H1 (cell line): Measurements from ENCODE around the gene ERLEC1. TPM values are rescaled to one million over a fixed set of nuclear protein-coding genes. Genes with fewer than 3 reads are reported as not detected.

Source experiments
- CTCF ChIA-PET: fragments of 300-600 bp; sonication (Branson Sonifier 250); formaldehyde crosslinking; loops from one replicate; lab custom pipeline; 2021; ENCODE audit not compliant: partially characterized antibody; lab: Charles Lee
- POLR2A ChIA-PET: fragments of 300-600 bp; sonication (Branson Sonifier 250); formaldehyde crosslinking; loops from one replicate; lab custom pipeline; 2021; ENCODE audit warnings: inconsistent platforms; ENCODE audit not compliant: partially characterized antibody; lab: Charles Lee
- DNase-seq, 2 experiments: peaks; one replicate each; pipeline versions ENCODE4 v3.0.0 to v3.0.0-alpha.2; 2010 to 2022; ENCODE audit warnings: low spot score in 2 of 2, low read depth in 1 of 2, mixed read lengths in 1 of 2
- FAIRE-seq: peaks from 2 replicates; lab custom pipeline; 2011; peaks lifted over from hg19 to GRCh38; lab: Jason Lieb, UNC
- H2AFZ ChIP-seq: 2 replicates; pipeline ENCODE4 v1.8.1; 2012; ENCODE audit warnings: low read length, inconsistent platforms
- H2AK5ac ChIP-seq: 2 replicates; pipeline ENCODE4 v1.6.1; 2013; ENCODE audit warnings: low read depth, low read length
- H2BK120ac ChIP-seq: replicated peaks from 2 replicates; pipeline ENCODE3; 2013; ENCODE audit warnings: low read depth, low read length, inconsistent platforms
- H2BK12ac ChIP-seq: 2 replicates; pipeline ENCODE4 v1.6.1; 2013; ENCODE audit warnings: low read depth, low read length
- H2BK15ac ChIP-seq: 2 replicates; pipeline ENCODE4 v1.6.1; 2013; ENCODE audit warnings: low read length
- H2BK20ac ChIP-seq: 2 replicates; pipeline ENCODE4 v1.6.1; 2013; ENCODE audit warnings: low read length
- H2BK5ac ChIP-seq: 2 replicates; pipeline ENCODE4 v1.6.1; 2013; ENCODE audit warnings: low read depth, low read length
- H3K14ac ChIP-seq: 2 replicates; pipeline ENCODE4 v1.6.1; 2013; ENCODE audit warnings: inconsistent platforms; ENCODE audit not compliant: insufficient read length
- H3K18ac ChIP-seq: 2 replicates; pipeline ENCODE4 v1.6.1; 2013; ENCODE audit warnings: low read length; ENCODE audit errors: extremely low read depth
- H3K23ac ChIP-seq: 2 replicates; pipeline ENCODE4 v1.6.1; 2013; ENCODE audit warnings: inconsistent platforms; ENCODE audit not compliant: insufficient read length
- H3K23me2 ChIP-seq: 2 replicates; pipeline ENCODE4 v1.6.1; 2013; ENCODE audit warnings: low read depth, low read length
- H3K27ac ChIP-seq: 2 replicates; pipeline ENCODE4 v1.6.1; 2011; ENCODE audit warnings: low read depth, low read length, inconsistent platforms
- H3K27me3 ChIP-seq, 4 experiments: replicated peaks in 1 of 4; 1 replicate in 1 of 4; 2 replicates in 3 of 4; pipeline versions ENCODE4 v1.6.1 to v1.8.1; 2011 to 2013; ENCODE audit warnings: low read length in 3 of 4, mild to moderate bottlenecking in 3 of 4, inconsistent platforms in 2 of 4, mixed read lengths in 2 of 4, moderate library complexity in 1 of 4; ENCODE audit not compliant: control insufficient read depth in 3 of 4, insufficient read depth in 3 of 4; ENCODE audit errors: extremely low read depth in 1 of 4
- H3K36me3 ChIP-seq, 4 experiments: 2 replicates each; pipeline versions ENCODE4 v1.6.1 to v1.8.1; 2011 to 2013; ENCODE audit warnings: mild to moderate bottlenecking in 4 of 4, low read length in 3 of 4, moderate library complexity in 2 of 4, control low read depth in 1 of 4, inconsistent platforms in 1 of 4; ENCODE audit not compliant: insufficient read depth in 4 of 4, control insufficient read depth in 2 of 4
- H3K4ac ChIP-seq: replicated peaks from 2 replicates; pipeline ENCODE3; 2013; ENCODE audit warnings: low read length, low read depth, mixed read lengths, inconsistent platforms; ENCODE audit not compliant: insufficient read length
- H3K4me1 ChIP-seq, 4 experiments: replicated peaks in 1 of 4; 1 replicate in 1 of 4; 2 replicates in 3 of 4; pipeline versions ENCODE4 v1.6.1 to v1.8.1; 2011 to 2013; ENCODE audit warnings: low read length in 3 of 4, inconsistent platforms in 2 of 4, mixed read lengths in 1 of 4; ENCODE audit not compliant: insufficient read depth in 4 of 4, control insufficient read depth in 3 of 4
- H3K4me2 ChIP-seq, 2 experiments: 2 replicates each; pipeline versions ENCODE4 v1.6.1 to v1.8.1; 2011 to 2013; ENCODE audit warnings: low read depth in 2 of 2, low read length in 2 of 2, control low read depth in 1 of 2, inconsistent platforms in 1 of 2, mild to moderate bottlenecking in 1 of 2; ENCODE audit not compliant: insufficient read depth in 1 of 2
- H3K4me3 ChIP-seq, 4 experiments: fragments of 200-600, 300-600 bp in 1 of 4; sonication (generic), shearing (Covaris generic), sonication (Bioruptor Twin) in 1 of 4; 2 replicates each; pipeline versions ENCODE4 v1.5.1 to v1.8.1; 2011 to 2016; ENCODE audit warnings: low read length in 4 of 4, low read depth in 3 of 4, control low read depth in 2 of 4, inconsistent platforms in 2 of 4, mild to moderate bottlenecking in 2 of 4, mixed read lengths in 1 of 4, moderate library complexity in 1 of 4; ENCODE audit not compliant: insufficient read depth in 2 of 4; ENCODE audit errors: extremely low read depth in 1 of 4
- H3K56ac ChIP-seq: replicated peaks from 2 replicates; pipeline ENCODE3; 2013; ENCODE audit warnings: low read depth, mild to moderate bottlenecking, mixed read lengths, low read length, inconsistent platforms; ENCODE audit not compliant: insufficient read length
- H3K79me1 ChIP-seq: 2 replicates; pipeline ENCODE4 v1.6.1; 2013; ENCODE audit warnings: low read depth, low read length, control low read depth
- H3K79me2 ChIP-seq, 2 experiments: 2 replicates each; pipeline versions ENCODE4 v1.6.1 to v1.8.1; 2012 to 2013; ENCODE audit warnings: low read length in 2 of 2, mild to moderate bottlenecking in 2 of 2, inconsistent platforms in 1 of 2; ENCODE audit not compliant: insufficient read depth in 2 of 2, control insufficient read depth in 1 of 2
- H3K9ac ChIP-seq, 4 experiments: replicated peaks in 1 of 4; 1 replicate in 1 of 4; 2 replicates in 3 of 4; pipeline versions ENCODE4 v1.6.1 to v1.8.1; 2011 to 2013; ENCODE audit warnings: low read depth in 3 of 4, low read length in 3 of 4, control low read depth in 2 of 4, mild to moderate bottlenecking in 2 of 4, moderate library complexity in 2 of 4, inconsistent platforms in 1 of 4; ENCODE audit errors: extremely low read depth in 1 of 4
- H3K9me3 ChIP-seq, 2 experiments: 2 replicates each; pipeline versions ENCODE4 v1.6.1 to v1.8.1; 2012 to 2013; ENCODE audit warnings: mild to moderate bottlenecking in 2 of 2, moderate library complexity in 2 of 2, control low read depth in 1 of 2, inconsistent platforms in 1 of 2, low read depth in 1 of 2, low read length in 1 of 2, mixed read lengths in 1 of 2; ENCODE audit not compliant: insufficient read depth in 2 of 2
- H4K20me1 ChIP-seq, 2 experiments: replicated peaks in 1 of 2; 2 replicates each; pipeline versions ENCODE3 to v1.8.1; 2011 to 2013; ENCODE audit warnings: inconsistent platforms in 2 of 2, low read length in 2 of 2, mild to moderate bottlenecking in 1 of 2; ENCODE audit not compliant: insufficient read depth in 2 of 2, control insufficient read depth in 1 of 2
- H4K5ac ChIP-seq: 2 replicates; pipeline ENCODE4 v1.6.1; 2013; ENCODE audit warnings: low read length, low read depth, mixed read lengths, inconsistent platforms; ENCODE audit not compliant: insufficient read length
- H4K8ac ChIP-seq: 2 replicates; pipeline ENCODE4 v1.8.0; 2013; ENCODE audit warnings: mild to moderate bottlenecking, moderate library complexity, low read length, inconsistent platforms; ENCODE audit not compliant: insufficient read depth; ENCODE audit errors: extremely low read depth
- H4K91ac ChIP-seq: replicated peaks from 2 replicates; pipeline ENCODE3; 2013; ENCODE audit warnings: low read length, mixed read lengths, inconsistent platforms; ENCODE audit not compliant: insufficient read length
- ATF3 ChIP-seq: IDR thresholded peaks from 2 replicates; pipeline ENCODE4 v1.6.1; 2011; ENCODE audit warnings: low read depth, mild to moderate bottlenecking, low read length; ENCODE audit not compliant: insufficient read depth
- BRCA1 ChIP-seq: IDR thresholded peaks from 2 replicates; pipeline ENCODE4 v1.6.1; 2012; ENCODE audit warnings: low read depth, low read length, improper control_type of control experiment
- CBX8 ChIP-seq: fragments of 300-800, 300-1000 bp; sonication (generic); IDR thresholded peaks from 2 replicates; pipeline ENCODE4 v1.7.1; 2016; ENCODE audit warnings: low read depth, low read length, borderline replicate concordance
- CTBP2 ChIP-seq: IDR thresholded peaks from 2 replicates; pipeline ENCODE4 v1.7.0; 2011; ENCODE audit warnings: borderline replicate concordance, mild to moderate bottlenecking, moderate library complexity, mixed read lengths, low read length; ENCODE audit not compliant: insufficient read depth, insufficient read length
- E2F6 ChIP-seq: IDR thresholded peaks from 2 replicates; pipeline ENCODE4 v1.6.1; 2012; ENCODE audit warnings: inconsistent platforms
- EGR1 ChIP-seq: IDR thresholded peaks from 2 replicates; pipeline ENCODE4 v1.6.1; 2011; ENCODE audit warnings: low read depth, low read length, borderline replicate concordance
- EP300 ChIP-seq, 2 experiments: IDR thresholded peaks; 1 replicate in 1 of 2; 2 replicates in 1 of 2; pipeline ENCODE4 v1.6.1; 2011 to 2012; ENCODE audit warnings: low read depth in 2 of 2, low read length in 2 of 2, mild to moderate bottlenecking in 2 of 2, borderline replicate concordance in 1 of 2, inconsistent platforms in 1 of 2, moderate library complexity in 1 of 2
- EZH2 ChIP-seq: fragments of 200-600 bp; sonication (generic); IDR thresholded peaks from 2 replicates; pipeline ENCODE4 v1.7.1; 2012; ENCODE audit warnings: low read depth, mild to moderate bottlenecking, moderate library complexity, low read length, inconsistent platforms; ENCODE audit not compliant: severe bottlenecking
- FOSL1 ChIP-seq: IDR thresholded peaks from 2 replicates; pipeline ENCODE4 v1.6.1; 2011; ENCODE audit warnings: mild to moderate bottlenecking, low read depth, low read length, moderate library complexity; ENCODE audit not compliant: insufficient read depth
- MAFK ChIP-seq: IDR thresholded peaks from 2 replicates; pipeline ENCODE4 v1.6.1; 2012; ENCODE audit warnings: low read depth, mild to moderate bottlenecking, improper control_type of control experiment, low read length
- POLR2A ChIP-seq, 2 experiments: IDR thresholded peaks; 1 replicate in 1 of 2; 2 replicates in 1 of 2; pipeline ENCODE4 v1.6.1; 2011; ENCODE audit warnings: low read depth in 2 of 2, low read length in 2 of 2, mild to moderate bottlenecking in 2 of 2; ENCODE audit errors: control extremely low read depth in 1 of 2
- RFX5 ChIP-seq: IDR thresholded peaks from 2 replicates; pipeline ENCODE4 v1.6.1; 2011; ENCODE audit warnings: low read depth, low read length, improper control_type of control experiment, borderline replicate concordance
- TAF7 ChIP-seq: optimal IDR thresholded peaks from 2 replicates; pipeline ENCODE3; 2011; ENCODE audit warnings: low read depth, mild to moderate bottlenecking, inconsistent platforms, low read length, moderate library complexity, borderline replicate concordance
- WGBS, 2 experiments: shearing (Covaris generic) in 1 of 2; methylation state at CpG; one replicate each; pipeline versions ENCODE4 v1.1.6 to v1.1.7; 2013 to 2015; ENCODE audit warnings: low lambda C conversion rate in 2 of 2, mixed read lengths in 2 of 2, inconsistent platforms in 1 of 2, low coverage in 1 of 2, missing lambda C conversion rate in 1 of 2; ENCODE audit not compliant: insufficient replicate concordance in 2 of 2, insufficient coverage in 1 of 2, insufficient read length in 1 of 2; ENCODE audit errors: extremely low coverage in 1 of 2, missing lambda C conversion rate in 1 of 2; 5-methylcytosine and 5-hydroxymethylcytosine counted together
- polyA plus RNA-seq, 7 experiments: library from polyadenylated mRNA; depleted of rRNA in 3 of 7; stranded (reverse) in 5 of 7; unstranded in 2 of 7; fragments of >200 nt in 5 of 7; fragments of 200-250 nt in 2 of 7; gene quantifications; 1 replicate in 5 of 7; 2 replicates in 1 of 7; 4 replicates in 1 of 7; pipeline versions ENCODE4 v1.2.1 to v1.2.3, GENCODE V29; 2011 to 2013; ENCODE audit warnings: missing spikeins in 2 of 7, mixed read lengths in 2 of 7
- total RNA-seq: library from RNA; stranded (reverse); fragmentation: NEBNext Ultra II Directional; extraction: Animal tissue kit (Norgen Biotek cat#: 25700); gene quantifications from 2 replicates; pipeline ENCODE4 v1.2.1, GENCODE V29; 2021

Gene ERLEC1
- total and polyA plus RNA-seq, 2 of the 8 experiments (the other 6 are each of a cell fraction or from before 2014, with no cell fraction given) = 12.9 to 26.7 TPM

GRCh38 chr2:53811601-53812000 is 24.8 kb downstream of the ERLEC1 start:
- Histone ChIP-seq H2AK5ac (no peak overlapping the region), H2BK5ac (no peak overlapping the region), H2AFZ (no peak overlapping the region), H3K4ac (no peak overlapping the region), H4K20me1 (no peaks in the 10 kb centered on the region), H3K9me3 (no peaks in the 10 kb centered on the region), H3K18ac (no peak overlapping the region), H3K79me2 (no peaks in the 10 kb centered on the region), H4K8ac (no peak overlapping the region), H3K4me3 (no peak overlapping the region), H2BK20ac (no peak overlapping the region), H3K27ac (no peak overlapping the region), H2BK120ac (no peak overlapping the region), H3K23ac (no peak overlapping the region), H3K9ac (no peak overlapping the region), H3K14ac (no peak overlapping the region), H3K79me1 (no peaks in the 10 kb centered on the region), H3K36me3 (peaks cover 6 to 47% (median 8%) of the 10 kb centered on the region in 4 experiments; a peak in 7 of 8 replicates), H3K4me1 (no peaks in the 10 kb centered on the region), H3K4me2 (no peak overlapping the region), H3K56ac (no peak overlapping the region), H4K91ac (no peak overlapping the region), H2BK12ac (no peak overlapping the region), H2BK15ac (no peak overlapping the region), H4K5ac (no peak overlapping the region), H3K23me2 (no peaks in the 10 kb centered on the region), H3K27me3 (no peaks in the 10 kb centered on the region)
- WGBS, 2 experiments = 95% methylated on average over 3 of the region's 3 CpGs; no CpG with 5 or more reads in 1 of the 2 experiments
- FAIRE-seq = no peak
- POLR2A ChIA-PET = no interaction called here
- no peak for DNase-seq
- CTCF ChIA-PET = no interaction called here
- TF ChIP-seq MAFK = no peak
- no peak for TF ChIP-seq EZH2
- no peak for TF ChIP-seq POLR2A (IDR thresholded peaks at IDR 0.05; ENCODE audit: control extremely low read depth in 1 of 2, low read depth in 2 of 2, low read length in 2 of 2)
- no peak for TF ChIP-seq E2F6
- no peak for TF ChIP-seq TAF7
- no peak for TF ChIP-seq RFX5
- no peak for TF ChIP-seq CBX8
- TF ChIP-seq EGR1 = no peak
- no peak for TF ChIP-seq BRCA1
- TF ChIP-seq CTBP2 = no peak
- no peak for TF ChIP-seq EP300 (IDR thresholded peaks at IDR 0.05; ENCODE audit: borderline replicate concordance in 1 of 2, low read depth in 2 of 2, low read length in 2 of 2)
- TF ChIP-seq FOSL1 = no peak
- TF ChIP-seq ATF3 = no peak
